ENCODE data around the gene SPATA2L.

GRCh38 chr16:89741342-89742014 is 40.0 kb upstream of the SPATA2L start:
- no peak for TF ChIP-seq CTCF (conservative IDR thresholded peaks at IDR 0.05)
- TF ChIP-seq ZFX (IDR thresholded peaks at IDR 0.05): no peak

Data from C4-2B (cell line).